GM12875 (cell line): ENCODE results near the gene TUBA8.
"Not testable (repeated sequence)": the region's sequence is repeated elsewhere in the genome, so short reads cannot be mapped to it uniquely, and the experiment has no call there.

Experiments
- H3K4me3 ChIP-seq: one replicate; pipeline ENCODE4 v1.5.1; 2011; ENCODE audit warnings: low read depth, low read length, control low read depth
- CTCF ChIP-seq: IDR thresholded peaks from 2 replicates; pipeline ENCODE4 v1.5.1; 2011; ENCODE audit warnings: low read depth, mild to moderate bottlenecking, control low read depth, inconsistent platforms, low read length, moderate library complexity, borderline replicate concordance; ENCODE audit not compliant: insufficient read depth

TUBA8 gene

DNA sequence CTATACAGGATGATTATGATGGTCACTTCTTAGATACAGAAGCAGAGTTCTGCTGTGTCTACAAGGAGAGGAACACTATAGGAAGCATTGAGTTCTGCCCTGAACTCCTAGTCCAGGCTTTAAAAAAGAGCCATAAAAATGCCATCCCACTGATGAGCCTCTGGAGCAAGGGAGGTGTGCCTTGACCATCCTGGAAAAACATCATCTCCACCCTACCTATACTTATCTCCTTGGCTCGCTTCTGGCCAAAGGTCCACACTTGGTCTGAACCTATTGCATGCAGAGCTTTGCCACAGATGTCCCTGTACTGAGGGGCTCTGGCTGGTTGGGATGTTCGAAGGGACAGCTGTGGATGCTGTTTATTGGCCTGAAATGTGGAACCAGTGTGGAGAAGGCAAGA is 37.1 kb upstream of the TUBA8 start:
- TF ChIP-seq CTCF = no peak

GRCh38 chr22:18073927-18074326 is 36.7 kb upstream of the TUBA8 start:
- H3K4me3 ChIP-seq = not testable (repeated sequence)

More for the DNA sequence above, 37.1 kb upstream of the TUBA8 start:
- H3K4me3 ChIP-seq = no peak overlapping the region

GRCh38 chr22:18075101-18075719 is 35.4 kb upstream of the TUBA8 start:
- H3K4me3 ChIP-seq = no peak overlapping the region
- no peak for TF ChIP-seq CTCF

DNA sequence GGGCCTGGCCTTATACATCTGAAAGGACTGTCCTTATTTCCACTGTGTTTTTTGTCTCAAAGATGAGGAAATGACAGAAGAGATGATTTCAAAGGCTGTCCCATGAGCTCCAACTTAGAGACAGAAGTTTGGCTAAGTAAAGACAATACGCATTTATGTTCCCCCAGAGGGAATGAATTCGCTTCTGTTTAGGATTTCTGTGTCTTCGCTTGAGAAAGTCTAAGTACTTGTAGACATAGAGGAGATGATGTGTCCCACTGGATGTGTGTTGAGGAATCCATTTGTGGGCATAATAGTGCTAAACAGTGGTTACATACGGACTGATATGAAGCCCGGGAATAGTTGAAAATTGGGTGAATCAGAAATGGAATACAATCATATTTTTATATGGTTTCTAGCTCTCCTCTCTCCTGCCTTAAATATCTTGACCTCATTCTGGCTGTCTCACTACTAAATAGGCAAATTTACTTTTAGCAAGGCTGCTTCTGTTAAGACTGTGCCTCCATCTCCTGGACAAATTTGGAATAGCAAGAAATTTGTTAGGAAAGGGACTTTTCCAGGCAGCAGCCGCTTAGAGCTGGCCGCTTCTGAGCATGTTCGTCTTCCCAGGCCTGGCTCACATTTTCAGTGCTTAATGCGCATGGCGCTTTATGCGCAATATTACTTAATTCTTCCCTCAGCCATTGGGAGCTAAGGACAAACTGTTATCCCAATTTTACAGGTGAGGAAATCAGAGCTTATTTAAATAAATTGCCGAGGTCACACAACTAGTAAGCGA is 34.7 kb upstream of the TUBA8 start:
- peak; percentile 56; the same call in 1 of the 2 replicates for TF ChIP-seq CTCF
- H3K4me3 ChIP-seq = no peak overlapping the region

DNA sequence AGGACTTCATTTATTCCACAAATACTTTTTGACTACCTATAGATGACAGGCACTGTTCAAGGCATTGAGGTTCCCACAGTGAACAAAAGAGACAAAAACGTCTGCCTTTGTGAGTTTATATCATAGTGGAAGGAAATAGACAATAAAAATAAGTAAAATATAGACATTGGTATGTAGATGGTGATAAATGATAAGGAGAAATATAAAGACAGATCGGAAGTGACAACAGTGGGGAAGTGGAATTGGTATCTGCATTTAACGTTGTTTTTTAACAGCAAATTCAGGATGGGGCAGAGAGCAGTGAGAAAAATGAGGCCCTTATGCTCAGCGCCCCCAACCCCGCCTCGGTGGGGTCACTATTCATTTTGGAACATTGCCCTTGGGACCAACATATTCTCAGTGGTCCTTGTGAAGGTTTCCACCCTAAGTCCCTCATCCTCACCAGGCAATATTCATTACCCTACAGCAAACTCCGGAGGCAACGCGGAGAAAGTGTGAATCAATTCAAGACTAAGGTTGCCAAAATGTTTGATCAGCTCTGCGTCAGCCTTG is 33.4 kb upstream of the TUBA8 start:
- no peak for TF ChIP-seq CTCF
- H3K4me3 ChIP-seq = peak overlapping the region; percentile 97

DNA sequence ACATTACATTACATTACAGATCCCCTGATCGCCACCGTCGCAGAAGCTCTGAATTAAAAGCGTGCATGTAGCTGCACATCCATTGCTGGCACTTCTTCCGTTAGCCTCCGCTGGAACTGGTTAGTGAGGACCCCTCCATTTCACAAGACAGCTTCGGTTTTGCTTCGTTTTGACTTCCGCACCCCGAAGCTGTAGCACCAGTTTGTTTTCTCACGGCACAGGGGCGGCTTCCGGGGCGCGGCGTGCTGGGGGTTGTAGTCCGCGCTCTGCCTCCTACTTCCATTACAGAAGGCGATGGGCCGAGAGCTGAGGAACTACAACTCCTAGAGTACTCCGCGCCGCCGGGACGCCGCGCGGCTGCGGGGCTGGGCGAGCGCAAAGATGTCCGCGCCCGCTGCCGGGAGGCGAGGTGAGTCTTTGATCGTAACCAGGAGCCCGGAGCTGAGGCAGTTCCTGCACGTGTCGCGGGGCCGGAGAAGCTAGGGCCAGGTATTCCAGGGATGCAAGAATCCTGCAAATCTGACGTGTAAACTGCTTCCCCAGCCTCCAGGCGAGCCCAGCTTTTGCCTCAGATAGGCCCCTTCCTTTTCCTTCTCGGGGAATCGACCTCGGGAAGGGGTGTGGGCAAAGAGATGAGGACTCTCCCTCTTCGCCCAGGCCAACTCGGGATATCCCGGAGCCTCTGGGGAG is 32.8 kb upstream of the TUBA8 start, which contains the start of gene PEX26:
PEX26 (plus strand) TSS at position 352 of the 690 bp plus-strand sequence. CDS start 387 bp downstream, outside the sequence.
- no peak for TF ChIP-seq CTCF
- peak within 1 kb of the TSS; percentile 97 for H3K4me3 ChIP-seq

GRCh38 chr22:18078329-18079041 is 32.1 kb upstream of the TUBA8 start:
- H3K4me3 ChIP-seq = peak overlapping the region; percentile 97
- 0 out of 2 replicates have a peak, but pooled peaks have one; percentile 4 for TF ChIP-seq CTCF
